HG03135 (cell line): ENCODE data around the gene SST.

Experiments used
- ATAC-seq: cut with Tn5 transposase; IDR thresholded peaks from one replicate; pipeline ENCODE4 v1.9.1; 2021; ENCODE audit warnings: mild to moderate bottlenecking, moderate library complexity; ENCODE audit not compliant: unreplicated experiment

Gene SST

DNA sequence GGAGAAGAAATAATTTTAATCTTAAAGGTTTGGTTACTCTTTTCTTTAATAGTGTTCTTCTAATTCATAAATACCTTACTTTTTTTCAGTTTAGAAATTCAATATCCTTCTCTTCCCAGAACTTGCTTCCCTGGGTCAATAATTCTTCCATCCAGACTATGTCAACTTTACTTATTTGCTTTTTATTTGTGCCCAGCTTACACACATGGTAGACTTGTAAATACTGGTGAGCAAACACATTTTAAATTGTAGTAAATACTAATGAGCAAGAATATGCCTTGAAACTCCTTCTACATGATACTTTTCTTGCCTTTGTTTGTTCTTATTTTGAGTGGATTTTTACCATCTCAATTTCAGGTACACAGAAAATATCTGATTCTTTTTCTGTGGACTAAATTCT lies 33.7 kb downstream of the SST start:
- no peak for ATAC-seq

DNA sequence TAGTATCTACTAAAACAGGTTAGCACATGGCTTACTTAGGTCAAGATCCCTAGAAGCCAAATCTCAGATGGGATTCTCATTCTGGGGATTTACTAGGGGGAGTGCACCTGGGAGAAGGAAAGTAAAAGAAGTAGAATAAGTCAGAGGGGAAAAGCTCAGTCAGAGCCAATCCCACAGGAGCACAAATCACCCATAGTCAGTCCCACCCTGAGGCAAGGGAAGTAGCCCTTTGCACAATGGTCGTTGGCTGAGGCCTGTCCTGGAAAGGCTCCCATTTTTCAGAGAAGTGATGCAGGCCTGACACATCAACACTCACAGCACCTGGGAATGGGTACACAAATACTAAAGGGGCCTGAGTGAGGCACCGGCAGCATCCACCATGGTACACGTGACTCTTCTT lies 39.8 kb downstream of the SST start:
- no peak for ATAC-seq

DNA sequence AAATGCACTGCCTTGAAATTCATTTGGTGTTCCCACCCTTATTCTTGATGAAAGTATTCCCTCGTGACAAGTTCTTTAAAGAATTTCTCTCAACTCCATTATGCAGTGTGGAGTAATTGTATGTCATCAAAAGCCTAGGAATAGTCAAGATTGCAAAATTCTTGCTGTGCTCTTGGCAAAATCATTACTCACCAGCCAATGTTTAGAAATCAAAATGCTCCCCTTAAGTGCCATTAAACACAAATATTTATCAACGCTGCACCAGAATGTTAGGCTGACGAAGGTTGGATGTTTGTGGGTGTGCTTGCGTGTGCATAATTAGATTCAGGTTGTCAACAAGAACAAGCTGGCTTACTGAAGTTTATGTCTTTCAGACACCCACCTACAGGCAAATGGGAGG lies 40.5 kb downstream of the SST start:
- no peak for ATAC-seq

DNA sequence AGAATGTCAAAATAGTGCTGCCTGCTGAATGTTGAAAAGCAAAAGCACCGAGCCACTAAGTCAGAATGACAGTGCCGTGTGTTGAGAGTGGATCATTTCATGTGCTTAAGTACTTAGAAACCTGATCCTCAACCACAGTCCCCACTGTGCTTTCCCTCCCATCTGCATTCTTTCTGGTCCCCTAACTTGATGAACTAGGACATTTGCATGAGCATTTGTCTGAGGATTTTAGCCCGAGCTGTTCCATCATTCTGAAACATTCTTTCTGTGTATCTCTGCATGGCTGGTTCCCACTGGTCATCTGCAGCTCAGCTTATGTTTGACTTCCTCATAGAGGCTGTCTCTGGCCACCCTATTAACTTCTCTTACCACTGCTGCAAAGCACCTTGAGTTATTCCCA lies 42.0 kb downstream of the SST start:
- no peak for ATAC-seq

DNA sequence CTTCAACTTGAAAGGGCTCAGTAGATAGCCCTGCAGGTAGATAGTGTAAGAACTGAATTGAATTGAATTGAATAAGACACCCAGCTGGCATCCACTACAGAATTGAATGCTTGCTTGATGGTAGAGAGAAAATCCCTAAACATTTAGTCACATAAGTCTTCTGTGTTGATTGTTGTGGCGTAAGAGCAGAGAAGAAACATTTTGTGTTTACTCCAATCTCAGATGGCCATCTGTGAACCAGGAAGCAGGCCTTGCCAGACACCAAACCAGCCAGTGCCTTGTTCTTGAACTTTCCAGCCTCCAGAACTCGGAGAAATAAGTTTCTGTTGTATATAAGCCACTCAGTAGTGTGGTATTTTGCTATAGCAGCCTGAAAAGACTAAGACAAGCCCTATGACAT lies 43.6 kb downstream of the SST start:
- ATAC-seq = no peak

DNA sequence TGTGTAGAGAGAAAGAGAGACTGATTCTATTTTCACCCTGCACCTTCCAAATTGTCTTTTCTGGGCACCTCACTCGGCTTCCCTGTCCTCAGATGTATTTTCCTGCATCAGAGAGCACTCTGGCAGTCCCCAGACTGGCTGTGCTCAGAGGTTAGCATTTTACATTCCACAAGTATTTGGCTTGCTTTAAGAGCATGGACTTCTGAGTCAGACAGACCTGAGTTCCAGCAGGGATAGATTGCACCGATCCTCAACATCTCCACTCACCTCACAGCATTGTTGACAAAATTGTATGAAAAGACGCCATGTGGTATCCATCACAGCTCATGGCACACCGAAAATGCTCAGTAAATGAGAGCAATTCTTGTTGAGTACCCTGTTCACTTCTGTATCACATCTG lies 45.6 kb downstream of the SST start:
- ATAC-seq = no peak

DNA sequence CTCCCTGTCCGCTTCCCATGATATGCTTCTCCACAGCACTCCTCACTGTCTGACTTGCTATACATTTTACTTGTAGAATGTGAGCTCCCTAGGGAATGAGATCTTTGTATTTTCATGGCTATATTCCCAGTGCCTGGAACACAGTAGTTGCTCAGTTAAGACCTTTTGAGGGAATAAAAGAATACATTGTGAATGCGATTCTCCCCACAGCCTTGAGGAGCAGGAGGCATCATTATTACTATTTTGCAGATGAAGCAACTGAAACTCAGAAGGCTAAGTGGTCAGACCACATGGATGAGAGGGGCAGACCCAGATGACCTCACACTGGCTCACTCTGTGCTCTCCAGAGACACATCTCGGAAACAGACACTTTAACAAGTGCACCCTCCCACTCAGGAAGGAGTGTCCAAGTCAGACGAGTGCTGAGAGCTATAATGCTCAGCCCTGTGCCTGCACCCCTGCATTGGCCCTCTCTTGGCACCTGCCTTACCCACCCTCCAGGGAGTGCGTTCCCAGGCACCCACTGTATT lies 46.8 kb downstream of the SST start:
- ATAC-seq = no peak

DNA sequence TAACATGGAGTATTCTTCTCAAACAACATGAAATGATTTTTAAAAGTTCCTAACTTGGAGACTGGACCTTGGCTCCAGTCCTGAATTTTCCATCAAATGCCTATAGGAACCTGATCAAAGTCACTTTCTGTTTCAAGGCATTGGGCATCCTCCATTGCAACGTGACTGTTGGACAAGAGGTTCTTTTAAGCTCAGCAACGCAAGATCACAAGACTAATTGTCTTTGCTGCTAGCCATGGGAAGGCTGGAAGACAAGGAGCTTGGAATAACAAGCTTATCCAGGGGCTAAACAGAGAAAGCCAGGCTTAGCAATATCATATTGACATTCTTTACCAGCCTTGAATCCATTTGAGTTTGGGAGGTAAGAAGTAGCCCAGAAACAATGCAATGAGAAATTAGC lies 48.3 kb downstream of the SST start:
- ATAC-seq = no peak

DNA sequence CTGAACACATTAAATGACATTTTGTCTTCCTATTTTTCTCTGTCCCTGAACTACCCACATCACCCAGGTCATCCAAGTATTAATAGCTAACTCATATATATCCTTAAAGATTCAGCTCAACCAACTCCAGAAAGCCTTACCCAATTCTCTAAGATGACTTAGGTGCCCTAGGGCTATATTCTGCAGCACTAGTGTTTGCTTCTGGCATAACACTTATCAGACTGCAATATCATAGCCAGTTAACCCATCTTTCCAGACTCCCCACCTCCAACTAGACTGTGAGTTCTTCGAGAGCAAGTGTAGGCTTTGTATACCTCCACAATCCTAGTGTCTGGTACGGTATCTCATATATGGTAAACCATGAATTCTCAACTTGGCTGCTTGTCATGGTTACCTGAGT lies 50.7 kb downstream of the SST start:
- ATAC-seq = no peak
